ENCODE results near the gene HP. TPM values are rescaled to one million over a fixed set of nuclear protein-coding genes. Genes with fewer than 3 reads are reported as not detected.
"Not testable (repeated sequence)": the region's sequence is repeated elsewhere in the genome, so short reads cannot be mapped to it uniquely, and the experiment has no call there.

The HP gene
- total and polyA plus RNA-seq, 4 experiments from 2014 or later = not detected

DNA sequence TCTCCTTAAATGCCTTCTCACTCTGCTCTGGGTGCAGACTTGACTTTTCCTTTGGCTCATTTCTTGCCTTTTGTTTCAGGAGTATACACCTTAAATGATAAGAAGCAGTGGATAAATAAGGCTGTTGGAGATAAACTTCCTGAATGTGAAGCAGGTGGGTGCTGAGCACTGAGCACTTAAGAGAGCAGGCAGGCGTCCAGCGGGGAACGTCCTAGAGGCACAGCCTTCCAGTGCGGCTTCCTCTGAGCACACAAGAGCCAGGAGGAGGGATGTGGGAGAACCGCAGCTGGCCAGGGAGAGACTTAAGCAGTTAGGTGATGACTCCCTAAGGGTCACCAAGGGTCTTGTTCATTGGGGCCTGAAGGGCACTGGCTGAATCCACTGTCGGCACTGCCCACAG, 3.0 kb downstream of the HP start:
- intact Hi-C loops (cut with micrococcal nuclease); H3K9me3 ChIP-seq (ENCODE audit: control insufficient read depth in 1 of 2, low read length in 2 of 2); DNase-seq: not testable (repeated sequence)

DNA sequence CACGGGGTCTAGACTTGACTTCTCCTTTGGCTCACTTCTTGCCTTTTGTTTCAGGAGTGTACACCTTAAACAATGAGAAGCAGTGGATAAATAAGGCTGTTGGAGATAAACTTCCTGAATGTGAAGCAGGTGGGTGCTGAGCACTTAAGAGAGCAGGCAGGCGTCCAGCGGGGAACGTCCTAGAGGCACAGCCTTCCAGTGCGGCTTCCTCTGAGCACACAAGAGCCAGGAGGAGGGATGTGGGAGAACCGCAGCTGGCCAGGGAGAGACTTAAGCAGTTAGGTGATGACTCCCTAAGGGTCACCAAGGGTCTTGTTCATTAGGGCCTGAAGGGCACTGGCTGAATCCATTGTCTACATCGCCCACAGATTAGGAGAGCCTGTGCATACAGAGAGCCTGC, 4.8 kb downstream of the HP start:
- H3K4me1 ChIP-seq (ENCODE audit: insufficient read depth, low read length); H3K27me3 Mint-ChIP-seq; intact Hi-C loops (cut with micrococcal nuclease); H3K9me3 Mint-ChIP-seq; H3K4me3 Mint-ChIP-seq; H3K9me3 ChIP-seq (ENCODE audit: control insufficient read depth in 1 of 2, low read length in 2 of 2); H3K27ac ChIP-seq (ENCODE audit: low read depth, low read length); DNase-seq; CTCF ChIA-PET (ENCODE audit: partially characterized antibody); H3K27ac Mint-ChIP-seq; H3K36me3 ChIP-seq (ENCODE audit: insufficient read depth, low read length); H3K4me3 ChIP-seq (ENCODE audit: low read length in 2 of 2); POLR2A ChIA-PET (ENCODE audit: partially characterized antibody); H3K27me3 ChIP-seq (ENCODE audit: insufficient read depth, low read length); H3K4me1 Mint-ChIP-seq: not testable (repeated sequence)
- H3K36me3 Mint-ChIP-seq = peaks cover 0 to 17% of the 10 kb centered on the region in 2 donors

More for the DNA sequence above, 3.0 kb downstream of the HP start:
- H3K4me1 ChIP-seq (ENCODE audit: insufficient read depth, low read length); H3K9me3 Mint-ChIP-seq; POLR2A ChIA-PET (ENCODE audit: partially characterized antibody); H3K4me3 Mint-ChIP-seq; H3K36me3 ChIP-seq (ENCODE audit: insufficient read depth, low read length); H3K27me3 Mint-ChIP-seq; H3K4me3 ChIP-seq (ENCODE audit: low read length in 2 of 2); H3K27me3 ChIP-seq (ENCODE audit: insufficient read depth, low read length); CTCF ChIA-PET (ENCODE audit: partially characterized antibody); H3K27ac ChIP-seq (ENCODE audit: low read depth, low read length); H3K27ac Mint-ChIP-seq; H3K4me1 Mint-ChIP-seq: not testable (repeated sequence)
- H3K36me3 Mint-ChIP-seq = peaks cover 0 to 20% of the 10 kb centered on the region in 2 donors

DNA sequence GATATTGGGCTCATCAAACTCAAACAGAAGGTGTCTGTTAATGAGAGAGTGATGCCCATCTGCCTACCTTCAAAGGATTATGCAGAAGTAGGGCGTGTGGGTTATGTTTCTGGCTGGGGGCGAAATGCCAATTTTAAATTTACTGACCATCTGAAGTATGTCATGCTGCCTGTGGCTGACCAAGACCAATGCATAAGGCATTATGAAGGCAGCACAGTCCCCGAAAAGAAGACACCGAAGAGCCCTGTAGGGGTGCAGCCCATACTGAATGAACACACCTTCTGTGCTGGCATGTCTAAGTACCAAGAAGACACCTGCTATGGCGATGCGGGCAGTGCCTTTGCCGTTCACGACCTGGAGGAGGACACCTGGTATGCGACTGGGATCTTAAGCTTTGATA, 6.1 kb downstream of the HP start:
- Mint-ChIP-seq H3K4me3 (no peak overlapping the region), H3K27me3 (no peaks in the 10 kb centered on the region), H3K9me3 (peaks cover 0 to 2% (median 0%) of the 10 kb centered on the region in 8 donors), H3K27ac (peak overlapping the region in 1 of 7 donors; percentile 19), H3K36me3 (peaks cover 3 to 25% of the 10 kb centered on the region in 2 donors), H3K4me1 (no peaks in the 10 kb centered on the region)
- intact Hi-C loops (cut with micrococcal nuclease) = no loop called here
- Histone ChIP-seq H3K4me3 (ENCODE audit: low read length in 2 of 2) (no peak overlapping the region), H3K27ac (ENCODE audit: low read depth, low read length) (no peak overlapping the region), H3K4me1 (ENCODE audit: insufficient read depth, low read length) (no peaks in the 10 kb centered on the region), H3K27me3 (ENCODE audit: insufficient read depth, low read length) (no peaks in the 10 kb centered on the region), H3K9me3 (ENCODE audit: control insufficient read depth in 1 of 2, low read length in 2 of 2) (no peaks in the 10 kb centered on the region), H3K36me3 (ENCODE audit: insufficient read depth, low read length) (no peaks in the 10 kb centered on the region)
- ChIA-PET POLR2A (ENCODE audit: partially characterized antibody) (no interaction called here), CTCF (ENCODE audit: partially characterized antibody) (no interaction called here)
- DNase-seq = no peak

DNA sequence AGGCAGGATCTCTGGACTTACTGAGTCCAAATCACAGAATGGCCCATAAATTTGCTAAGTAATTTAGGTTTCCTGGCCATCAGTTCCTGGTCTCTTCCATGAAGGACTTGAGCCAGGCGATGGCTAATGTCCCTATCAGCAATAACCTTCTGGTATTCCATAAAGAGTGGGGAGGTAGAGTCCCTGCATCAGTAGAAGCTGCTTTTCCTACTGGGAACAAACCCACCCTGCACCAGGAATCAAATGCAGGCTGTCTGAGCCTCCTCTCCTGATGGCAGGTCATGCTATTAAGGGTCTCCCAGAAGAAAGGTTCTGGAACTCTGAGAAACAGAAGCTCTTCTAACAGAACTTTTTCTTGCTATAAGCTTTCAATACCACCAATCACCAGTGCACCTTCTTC, 7.3 kb downstream of the HP start:
- Histone ChIP-seq H3K9me3 (ENCODE audit: control insufficient read depth in 1 of 2, low read length in 2 of 2) (no peaks in the 10 kb centered on the region), H3K27me3 (ENCODE audit: insufficient read depth, low read length) (no peaks in the 10 kb centered on the region), H3K4me1 (ENCODE audit: insufficient read depth, low read length) (no peaks in the 10 kb centered on the region), H3K27ac (ENCODE audit: low read depth, low read length) (no peak overlapping the region), H3K36me3 (ENCODE audit: insufficient read depth, low read length) (no peaks in the 10 kb centered on the region), H3K4me3 (ENCODE audit: low read length in 2 of 2) (no peak overlapping the region)
- Mint-ChIP-seq H3K36me3 (peaks cover 3 to 25% of the 10 kb centered on the region in 2 donors), H3K4me3 (no peak overlapping the region), H3K27ac (no peak overlapping the region), H3K4me1 (no peaks in the 10 kb centered on the region), H3K9me3 (peaks cover 0 to 2% (median 0%) of the 10 kb centered on the region in 8 donors), H3K27me3 (no peaks in the 10 kb centered on the region)
- DNase-seq = no peak
- CTCF ChIA-PET (ENCODE audit: partially characterized antibody) = interaction anchor here (1.4 kb wide), 1 partner anchor 63 kb away, joined by 3 read pairs; no protein-coding TSS in a partner anchor
- POLR2A ChIA-PET (ENCODE audit: partially characterized antibody) = interaction anchor here (0.7 kb wide), 1 partner anchor 53 kb away, joined by 3 read pairs; the partner anchor contains the start of gene DHODH
- intact Hi-C loops (cut with micrococcal nuclease) = no loop called here

DNA sequence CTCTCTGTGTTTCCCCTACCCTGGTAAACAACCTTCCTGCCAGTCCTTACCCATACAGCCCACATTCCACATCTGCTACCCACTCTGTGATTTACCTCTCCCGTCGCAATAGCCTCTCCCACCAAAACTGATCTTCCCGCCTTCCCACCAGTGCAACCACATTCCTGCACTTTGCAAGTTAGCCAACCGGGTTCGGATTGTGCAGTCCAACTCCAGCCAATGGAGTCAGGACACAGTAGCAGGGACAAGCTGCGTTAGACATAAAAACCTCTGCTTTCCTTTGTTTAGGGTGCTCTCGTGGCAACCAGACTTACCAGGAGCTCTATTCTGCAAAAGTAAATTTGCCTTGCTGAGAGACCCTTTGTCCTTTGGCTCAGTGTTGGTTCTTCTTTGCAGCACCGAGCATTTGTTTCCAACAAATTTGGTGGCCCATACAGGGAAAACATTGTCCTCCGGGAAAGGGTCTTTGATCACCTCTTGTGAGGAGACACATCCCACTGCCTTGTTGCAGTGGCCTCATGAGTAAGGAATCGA, 10.1 kb downstream of the HP start:
- no peaks in the 10 kb centered on the region for H3K9me3 ChIP-seq (ENCODE audit: control insufficient read depth in 1 of 2, low read length in 2 of 2)
- ChIA-PET POLR2A (ENCODE audit: partially characterized antibody) (no interaction called here), CTCF (ENCODE audit: partially characterized antibody) (no interaction called here)
- no peak overlapping the region for H3K27ac ChIP-seq (ENCODE audit: low read depth, low read length)
- intact Hi-C loops (cut with micrococcal nuclease) = no loop called here
- Mint-ChIP-seq H3K4me3 (no peak overlapping the region), H3K4me1 (peaks cover 0 to 2% (median 0%) of the 10 kb centered on the region in 4 donors), H3K9me3 (peaks cover 0 to 2% (median 0%) of the 10 kb centered on the region in 8 donors), H3K36me3 (peaks cover 3 to 20% of the 10 kb centered on the region in 2 donors), H3K27ac (no peak overlapping the region), H3K27me3 (no peaks in the 10 kb centered on the region)
- no peaks in the 10 kb centered on the region for H3K27me3 ChIP-seq (ENCODE audit: insufficient read depth, low read length)
- no peak for DNase-seq
- no peak overlapping the region for H3K4me3 ChIP-seq (ENCODE audit: low read length in 2 of 2)
- H3K36me3 ChIP-seq (ENCODE audit: insufficient read depth, low read length) = no peaks in the 10 kb centered on the region
- no peaks in the 10 kb centered on the region for H3K4me1 ChIP-seq (ENCODE audit: insufficient read depth, low read length)

DNA sequence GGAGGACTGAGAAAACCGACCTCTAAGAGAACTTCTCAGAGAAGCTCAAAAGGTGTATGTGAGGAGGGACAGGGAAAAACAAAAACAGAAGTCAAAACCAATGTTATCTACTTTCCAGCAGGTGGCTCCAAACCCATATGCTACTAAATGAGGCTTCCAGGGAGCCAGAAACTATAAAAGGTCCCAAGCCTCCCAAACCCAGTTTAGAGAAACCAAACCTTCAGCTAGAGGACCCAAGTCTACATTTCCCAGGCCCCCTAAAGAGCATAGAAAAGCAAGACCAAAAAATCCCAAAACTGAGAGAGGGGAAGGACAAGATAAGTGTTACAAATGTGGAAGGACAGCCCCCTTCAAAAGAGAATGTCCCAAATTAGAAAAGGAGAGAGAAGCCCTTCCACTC, 12.4 kb downstream of the HP start:
- DNase-seq = peak in 4 of 5 donors; percentile 4 to 24 (median 9)
- Histone ChIP-seq H3K9me3 (ENCODE audit: control insufficient read depth in 1 of 2, low read length in 2 of 2) (no peaks in the 10 kb centered on the region), H3K4me3 (ENCODE audit: low read length in 2 of 2) (no peak overlapping the region), H3K27ac (ENCODE audit: low read depth, low read length) (no peak overlapping the region), H3K4me1 (ENCODE audit: insufficient read depth, low read length) (no peaks in the 10 kb centered on the region), H3K27me3 (ENCODE audit: insufficient read depth, low read length) (no peaks in the 10 kb centered on the region), H3K36me3 (ENCODE audit: insufficient read depth, low read length) (no peaks in the 10 kb centered on the region)
- intact Hi-C loops (cut with micrococcal nuclease) = loop anchor here (1.0 kb wide), 1 partner anchor 33 kb away; no protein-coding TSS in a partner anchor
- H3K36me3 Mint-ChIP-seq = peaks cover 3 to 17% of the 10 kb centered on the region in 2 donors
- H3K27me3 Mint-ChIP-seq = no peaks in the 10 kb centered on the region
- ChIA-PET CTCF (ENCODE audit: partially characterized antibody) (interaction anchor here (0.9 to 1.6 kb wide), 6 partner anchors 9 to 33 kb away, joined by 3 to 9 read pairs (median 4); no protein-coding TSS in a partner anchor), POLR2A (ENCODE audit: partially characterized antibody) (no interaction called here)
- peak overlapping the region in 1 of 7 donors; percentile 29 for H3K27ac Mint-ChIP-seq
- H3K4me1 Mint-ChIP-seq = peaks cover 0 to 2% (median 0%) of the 10 kb centered on the region in 4 donors
- H3K9me3 Mint-ChIP-seq = peaks cover 0 to 2% (median 0%) of the 10 kb centered on the region in 8 donors
- no peak overlapping the region for H3K4me3 Mint-ChIP-seq

DNA sequence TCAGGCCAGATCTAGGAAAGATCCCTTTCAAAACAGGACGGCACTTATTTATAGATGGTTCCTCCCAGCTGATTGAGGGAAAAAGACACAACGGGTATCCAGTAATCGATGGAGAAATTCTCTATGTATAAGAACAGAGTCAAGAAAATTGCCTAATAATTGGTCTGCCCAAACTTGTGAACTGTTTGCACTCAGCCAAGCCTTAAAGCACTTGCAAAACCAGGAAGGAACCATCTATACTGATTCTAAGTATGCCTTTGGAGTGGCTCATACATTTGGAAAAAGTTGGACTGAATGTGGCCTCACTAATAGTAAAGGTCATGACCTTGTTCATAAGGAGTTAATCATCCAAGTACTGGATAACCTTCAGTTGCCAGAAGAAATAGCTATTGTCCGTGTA, 14.6 kb downstream of the HP start:
- peaks cover 0 to 2% (median 0%) of the 10 kb centered on the region in 8 donors for H3K9me3 Mint-ChIP-seq
- Histone ChIP-seq H3K4me3 (ENCODE audit: low read length in 2 of 2) (no peak overlapping the region), H3K27me3 (ENCODE audit: insufficient read depth, low read length) (no peaks in the 10 kb centered on the region), H3K4me1 (ENCODE audit: insufficient read depth, low read length) (no peaks in the 10 kb centered on the region), H3K9me3 (ENCODE audit: control insufficient read depth in 1 of 2, low read length in 2 of 2) (no peaks in the 10 kb centered on the region), H3K36me3 (ENCODE audit: insufficient read depth, low read length) (no peaks in the 10 kb centered on the region), H3K27ac (ENCODE audit: low read depth, low read length) (no peak overlapping the region)
- H3K4me3 Mint-ChIP-seq = no peak overlapping the region
- peaks cover 3 to 9% of the 10 kb centered on the region in 2 donors for H3K36me3 Mint-ChIP-seq
- DNase-seq = no peak
- ChIA-PET CTCF (ENCODE audit: partially characterized antibody) (no interaction called here), POLR2A (ENCODE audit: partially characterized antibody) (no interaction called here)
- H3K4me1 Mint-ChIP-seq = peaks cover 0 to 2% (median 0%) of the 10 kb centered on the region in 4 donors
- no peaks in the 10 kb centered on the region for H3K27me3 Mint-ChIP-seq
- no peak overlapping the region for H3K27ac Mint-ChIP-seq
- intact Hi-C loops (cut with micrococcal nuclease) = no loop called here
